ENCODE data around the gene APRT. TPM values are rescaled to one million over a fixed set of nuclear protein-coding genes. Genes with fewer than 3 reads are reported as not detected.
A peak's percentile ranks its signal among the peaks of the same experiment; 100 is the strongest.

The APRT gene
- total RNA-seq, 1 donor = 73.8 TPM

DNA sequence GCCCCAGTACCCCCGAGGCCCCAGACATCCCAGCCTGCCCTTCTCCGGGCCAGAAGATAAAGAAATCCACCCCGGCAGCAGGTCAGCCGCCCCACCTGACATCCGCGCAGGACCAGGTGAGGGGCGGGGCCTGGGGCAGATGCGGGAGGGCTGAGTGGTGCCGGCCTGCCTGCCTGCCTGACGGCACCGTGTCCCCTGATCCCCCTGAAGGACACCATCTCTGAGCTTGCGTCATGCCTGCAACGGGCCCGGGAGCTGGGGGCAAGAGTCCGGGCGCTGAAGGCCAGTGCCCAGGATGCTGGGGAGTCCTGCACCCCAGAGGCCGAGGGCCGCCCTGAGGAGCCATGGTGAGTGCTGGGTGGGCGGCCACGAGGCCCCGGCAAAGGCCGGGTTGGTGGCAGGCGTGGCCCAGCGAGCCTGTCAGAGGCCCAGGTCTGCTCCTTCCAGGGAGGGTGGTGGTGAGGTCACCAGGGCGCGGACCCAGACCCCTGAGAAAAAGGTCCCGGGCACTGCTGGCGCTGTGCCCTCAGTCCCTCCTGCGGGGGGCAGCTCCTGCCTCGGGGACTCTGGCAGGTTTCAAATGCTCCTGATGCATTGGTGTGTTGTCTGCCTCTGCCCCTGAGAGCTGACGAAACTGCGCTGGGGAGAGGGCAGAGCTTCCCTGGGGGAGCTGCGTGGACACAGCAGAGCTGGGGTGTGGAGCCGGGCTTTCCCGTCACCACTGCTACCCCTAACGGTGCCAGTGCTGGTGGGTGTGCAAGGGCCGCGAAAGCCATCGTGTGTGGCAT is 7.0 kb downstream of the APRT start:
- H3K4me3 ChIP-seq (ENCODE audit: low read depth, low read length) = peak overlapping the region; percentile 61
- no peak for DNase-seq (ENCODE audit: low read depth)
- no peak for TF ChIP-seq CTCF (IDR thresholded peaks at IDR 0.05; ENCODE audit: insufficient read depth, low read length)

DNA sequence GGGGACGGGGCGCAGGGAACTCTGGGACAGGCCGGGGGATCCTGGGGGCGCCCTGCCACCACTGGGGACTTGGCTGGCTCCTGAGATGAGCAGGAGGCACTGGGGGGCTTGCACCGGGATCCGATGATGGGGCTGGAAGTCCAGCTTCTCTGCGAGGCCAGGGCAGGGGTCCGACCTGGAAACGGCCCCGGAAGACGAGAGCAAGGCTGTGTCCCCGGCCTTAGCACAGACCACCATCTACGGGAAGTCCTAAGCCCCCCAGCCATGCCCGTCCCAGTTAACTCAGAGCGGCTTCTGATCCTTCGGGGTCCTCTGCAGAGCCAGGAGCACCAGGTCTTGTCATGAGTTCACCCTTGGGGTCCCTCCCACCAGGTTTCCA is 7.6 kb downstream of the APRT start:
- no peak for TF ChIP-seq CTCF (IDR thresholded peaks at IDR 0.05; ENCODE audit: insufficient read depth, low read length)
- H3K4me3 ChIP-seq (ENCODE audit: low read depth, low read length) = peak overlapping the region; percentile 61
- no peak for DNase-seq (ENCODE audit: low read depth)

- H3K4me3 ChIP-seq (ENCODE audit: low read depth, low read length) = peak within 1 kb of the TSS; percentile 70
- DNase-seq (ENCODE audit: low read depth) = peak; percentile 68
- TF ChIP-seq CTCF (IDR thresholded peaks at IDR 0.05; ENCODE audit: insufficient read depth, low read length) = no peak
Measured at GRCh38 chr16:88803264-88803987, 8.3 kb downstream of the APRT start, which contains the start of gene CDT1. TSS of gene CDT1 (plus strand) at chr16:88803789. CDS start at chr16:88803832, 43 bp downstream.

- TF ChIP-seq CTCF (IDR thresholded peaks at IDR 0.05; ENCODE audit: insufficient read depth, low read length) = no peak
- H3K4me3 ChIP-seq (ENCODE audit: low read depth, low read length) = no peak overlapping the region
- no peak for DNase-seq (ENCODE audit: low read depth)
Measured at GRCh38 chr16:88800277-88800592, 11.5 kb downstream of the APRT start.

- no peak for DNase-seq (ENCODE audit: low read depth)
- TF ChIP-seq CTCF (IDR thresholded peaks at IDR 0.05; ENCODE audit: insufficient read depth, low read length) = no peak
- H3K4me3 ChIP-seq (ENCODE audit: low read depth, low read length) = no peak overlapping the region
Measured at GRCh38 chr16:88799569-88800276, 12.0 kb downstream of the APRT start.

DNA sequence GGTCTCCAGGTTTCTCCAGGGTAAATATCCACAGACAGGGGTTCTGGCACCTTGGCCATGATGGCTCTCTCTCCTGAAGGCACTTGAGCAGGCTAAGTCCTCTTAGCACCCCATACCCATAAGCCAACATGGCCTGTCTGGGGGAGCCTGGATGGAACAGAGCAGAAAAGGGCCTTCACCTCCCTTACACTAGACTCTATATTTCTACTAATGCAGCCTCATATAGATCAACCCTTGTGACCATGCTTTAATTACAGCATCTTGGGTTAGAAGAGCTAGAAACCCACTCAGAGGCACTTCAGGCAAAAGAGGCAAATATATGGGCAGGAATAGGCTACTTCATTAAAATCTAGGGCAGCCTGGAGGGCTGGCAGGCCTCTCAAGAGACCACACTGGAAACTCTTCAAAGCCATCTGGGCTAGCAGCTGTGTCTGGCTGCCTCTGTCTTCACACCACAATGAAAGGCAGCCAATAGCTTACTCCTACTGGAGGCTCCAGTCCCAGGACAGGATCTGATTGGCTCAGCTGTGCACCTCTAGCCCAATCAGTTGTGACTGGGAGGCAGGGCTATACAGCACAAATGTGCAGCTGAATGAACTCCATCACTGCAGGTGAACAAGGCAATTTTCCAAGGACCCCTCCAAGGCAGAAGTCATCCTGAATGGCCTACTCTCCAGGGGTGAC is 12.8 kb downstream of the APRT start:
- H3K4me3 ChIP-seq (ENCODE audit: low read depth, low read length) = no peak overlapping the region
- no peak for DNase-seq (ENCODE audit: low read depth)

More for the DNA sequence above, 12.8 kb downstream of the APRT start:
- TF ChIP-seq CTCF (IDR thresholded peaks at IDR 0.05; ENCODE audit: insufficient read depth, low read length) = no peak

Data from fibroblast of the aortic adventitia (primary cell).